Activated naive CD8-positive, alpha-beta T cell treated with anti-CD3 and anti-CD28 coated beads for 36 hours (primary cell): Measurements from ENCODE around the gene BBX. TPM values are rescaled to one million over a fixed set of nuclear protein-coding genes. Genes with fewer than 3 reads are reported as not detected.

Source experiments
- DNase-seq: peaks from one replicate; pipeline ENCODE4 v3.0.0; 2021
- H3K27ac Mint-ChIP-seq: one replicate; pipeline ENCODE4 v1.8.0; 2022; ENCODE audit warnings: mild to moderate bottlenecking, moderate library complexity, mixed read lengths
- H3K27me3 Mint-ChIP-seq: one replicate; pipeline ENCODE4 v1.8.0; 2022; ENCODE audit warnings: mild to moderate bottlenecking, mixed read lengths
- H3K36me3 Mint-ChIP-seq: one replicate; pipeline ENCODE4 v1.8.0; 2021; ENCODE audit warnings: mild to moderate bottlenecking, mixed read lengths
- H3K4me1 Mint-ChIP-seq: one replicate; pipeline ENCODE4 v1.8.0; 2021; ENCODE audit warnings: mixed read lengths
- H3K4me3 Mint-ChIP-seq: one replicate; pipeline ENCODE4 v1.8.0; 2022; ENCODE audit warnings: mild to moderate bottlenecking, moderate library complexity, mixed read lengths
- H3K9me3 Mint-ChIP-seq: one replicate; pipeline ENCODE4 v1.8.0; 2022; ENCODE audit warnings: mixed read lengths
- total RNA-seq, 2 experiments: library from RNA; stranded (reverse); gene quantifications; one replicate each; pipeline ENCODE4 v1.2.3, GENCODE V29; 2021

BBX gene
- total RNA-seq, 2 experiments from 2014 or later: 41.8 to 42.4 TPM

DNA sequence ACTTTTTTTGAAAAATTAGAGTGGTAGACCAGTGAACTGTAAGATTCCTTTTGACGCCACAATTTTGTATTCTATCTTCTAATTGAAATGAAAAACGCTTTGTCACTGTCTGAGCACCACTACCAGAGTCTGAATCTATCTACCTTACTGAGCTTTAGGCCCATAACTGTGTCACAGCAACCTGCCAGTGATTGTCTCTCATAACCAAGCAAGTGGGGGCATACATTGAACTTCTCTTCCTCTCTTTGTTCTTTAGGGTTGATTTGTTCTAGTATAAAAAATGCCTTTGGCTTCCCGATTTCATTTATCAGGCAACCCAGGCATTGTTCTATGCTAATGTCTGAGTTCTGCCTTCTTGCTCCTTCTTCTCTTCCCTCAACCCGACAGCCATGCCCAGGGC lies 142.6 kb downstream of the BBX start:
- Mint-ChIP-seq H3K27ac (no peak overlapping the region), H3K4me3 (no peak overlapping the region), H3K36me3 (no peaks in the 10 kb centered on the region), H3K9me3 (no peaks in the 10 kb centered on the region), H3K4me1 (peaks cover 30% of the 10 kb centered on the region), H3K27me3 (no peaks in the 10 kb centered on the region)
- DNase-seq: no peak

DNA sequence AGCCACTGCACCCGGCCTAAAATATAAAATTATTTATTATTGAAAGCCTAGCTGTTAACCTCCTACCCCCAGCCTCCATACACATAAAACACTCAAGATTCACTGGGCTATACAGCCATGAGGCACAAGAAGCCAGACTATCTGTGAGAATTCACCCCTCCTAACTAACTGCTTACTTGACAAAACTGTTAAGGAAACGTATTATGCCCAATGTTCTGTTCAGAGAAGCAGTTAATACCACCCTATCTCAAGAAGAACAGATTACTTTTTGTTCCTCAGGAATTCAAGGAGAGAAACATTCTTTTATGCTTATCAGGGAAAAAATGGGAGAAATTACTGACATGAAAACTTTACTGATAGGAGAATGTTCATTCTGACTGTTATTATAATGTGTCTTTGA lies 144.1 kb downstream of the BBX start:
- H3K4me3 Mint-ChIP-seq: no peak overlapping the region
- no peak overlapping the region for H3K27ac Mint-ChIP-seq
- H3K36me3 Mint-ChIP-seq: no peaks in the 10 kb centered on the region
- no peaks in the 10 kb centered on the region for H3K27me3 Mint-ChIP-seq
- H3K9me3 Mint-ChIP-seq: no peaks in the 10 kb centered on the region
- H3K4me1 Mint-ChIP-seq: peaks cover 23% of the 10 kb centered on the region
- DNase-seq: no peak

DNA sequence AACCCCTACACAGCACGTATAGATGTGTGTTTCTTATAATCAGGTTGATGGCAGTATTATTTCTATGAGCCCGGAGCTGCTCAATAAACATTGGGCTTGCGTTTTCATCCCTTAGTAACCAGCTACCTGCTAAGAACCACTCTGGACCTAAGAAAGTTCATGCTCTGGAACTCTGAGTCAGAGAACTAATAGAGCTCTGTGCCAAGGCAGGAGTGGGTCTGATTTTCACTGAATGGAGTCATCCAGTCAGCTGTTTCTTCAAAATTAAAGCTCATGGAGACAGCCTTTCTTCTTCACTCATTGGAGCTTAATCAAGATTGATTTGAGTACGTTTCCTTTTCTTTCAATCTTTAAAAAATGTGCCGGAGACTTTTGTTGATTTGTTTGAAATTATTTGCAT lies 145.7 kb downstream of the BBX start:
- Mint-ChIP-seq H3K4me3 (no peak overlapping the region), H3K4me1 (peaks cover 18% of the 10 kb centered on the region), H3K36me3 (no peaks in the 10 kb centered on the region), H3K9me3 (no peaks in the 10 kb centered on the region), H3K27me3 (no peaks in the 10 kb centered on the region), H3K27ac (no peak overlapping the region)
- no peak for DNase-seq

DNA sequence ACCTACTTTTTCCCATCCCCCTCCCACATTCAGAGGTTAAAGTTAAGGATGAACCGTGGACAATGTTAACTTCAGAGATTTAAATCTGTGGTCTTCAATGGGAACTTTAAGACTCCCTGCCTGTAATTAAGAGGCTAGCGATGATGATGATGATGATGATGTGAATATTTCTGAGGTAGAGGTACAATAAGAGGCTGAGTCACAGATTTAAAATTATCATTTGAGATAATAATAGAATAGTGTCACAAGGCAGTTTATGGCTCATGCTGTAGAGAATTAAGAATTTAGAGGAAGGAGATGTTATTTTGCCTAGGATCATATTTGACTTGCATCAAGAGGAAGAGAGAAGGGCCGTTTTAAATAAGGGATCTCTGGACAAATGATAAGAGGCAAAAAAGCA lies 146.2 kb downstream of the BBX start:
- no peak for DNase-seq
- Mint-ChIP-seq H3K9me3 (no peaks in the 10 kb centered on the region), H3K36me3 (no peaks in the 10 kb centered on the region), H3K4me3 (no peak overlapping the region), H3K4me1 (peaks cover 18% of the 10 kb centered on the region), H3K27me3 (no peaks in the 10 kb centered on the region), H3K27ac (no peak overlapping the region)

GRCh38 chr3:107669669-107670068 lies 146.9 kb downstream of the BBX start:
- Mint-ChIP-seq H3K36me3 (no peaks in the 10 kb centered on the region), H3K9me3 (no peaks in the 10 kb centered on the region), H3K27me3 (no peaks in the 10 kb centered on the region)

GRCh38 chr3:107670986-107671385 lies 148.2 kb downstream of the BBX start:
- H3K27me3 Mint-ChIP-seq: no peaks in the 10 kb centered on the region
- H3K4me3 Mint-ChIP-seq: no peak overlapping the region
- H3K9me3 Mint-ChIP-seq: no peaks in the 10 kb centered on the region
- H3K4me1 Mint-ChIP-seq: peaks cover 32% of the 10 kb centered on the region
- H3K36me3 Mint-ChIP-seq: no peaks in the 10 kb centered on the region
- no peak for DNase-seq
- no peak overlapping the region for H3K27ac Mint-ChIP-seq

More at GRCh38 chr3:107669669-107670068, 146.9 kb downstream of the BBX start:
- no peak overlapping the region for H3K4me3 Mint-ChIP-seq
- peaks cover 25% of the 10 kb centered on the region for H3K4me1 Mint-ChIP-seq
- no peak overlapping the region for H3K27ac Mint-ChIP-seq
- DNase-seq: no peak

GRCh38 chr3:107674371-107674770 lies 151.6 kb downstream of the BBX start:
- DNase-seq: no peak
- Mint-ChIP-seq H3K36me3 (no peaks in the 10 kb centered on the region), H3K4me3 (no peak overlapping the region), H3K9me3 (no peaks in the 10 kb centered on the region), H3K27ac (no peak overlapping the region), H3K4me1 (peaks cover 26% of the 10 kb centered on the region), H3K27me3 (no peaks in the 10 kb centered on the region)

DNA sequence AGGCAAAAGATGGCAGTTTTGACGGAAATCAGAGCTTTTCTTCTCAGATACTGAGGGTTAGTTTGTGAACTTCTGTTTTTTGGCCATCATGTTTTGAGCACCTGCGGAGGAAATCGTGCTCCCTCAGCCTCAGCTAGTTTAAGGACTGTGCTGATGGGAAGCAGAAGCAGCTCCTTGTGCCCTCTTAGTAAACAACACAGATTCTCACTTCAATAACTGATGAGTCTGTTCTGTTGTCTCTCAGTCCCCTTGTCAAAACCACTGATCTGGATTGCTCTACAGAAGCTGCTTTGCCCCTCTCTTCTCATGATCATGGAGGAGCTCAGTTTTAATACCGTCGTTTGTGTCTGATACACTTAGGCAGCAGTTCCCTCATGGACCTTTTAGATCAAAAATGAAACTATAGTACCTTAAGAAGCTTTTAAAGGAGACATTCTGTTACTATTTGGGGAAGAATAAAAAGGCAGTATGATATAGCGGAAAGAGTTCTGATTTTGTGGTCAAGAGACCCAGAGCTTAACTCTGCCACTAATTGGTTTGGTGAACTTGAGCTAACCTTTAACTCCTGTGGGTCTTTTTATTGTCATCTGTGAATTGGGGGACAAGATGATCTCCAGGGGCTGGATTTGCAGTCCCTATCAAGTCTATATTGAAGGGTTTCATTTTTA lies 152.6 kb downstream of the BBX start:
- Mint-ChIP-seq H3K27ac (no peak overlapping the region), H3K4me1 (peaks cover 27% of the 10 kb centered on the region)

DNA sequence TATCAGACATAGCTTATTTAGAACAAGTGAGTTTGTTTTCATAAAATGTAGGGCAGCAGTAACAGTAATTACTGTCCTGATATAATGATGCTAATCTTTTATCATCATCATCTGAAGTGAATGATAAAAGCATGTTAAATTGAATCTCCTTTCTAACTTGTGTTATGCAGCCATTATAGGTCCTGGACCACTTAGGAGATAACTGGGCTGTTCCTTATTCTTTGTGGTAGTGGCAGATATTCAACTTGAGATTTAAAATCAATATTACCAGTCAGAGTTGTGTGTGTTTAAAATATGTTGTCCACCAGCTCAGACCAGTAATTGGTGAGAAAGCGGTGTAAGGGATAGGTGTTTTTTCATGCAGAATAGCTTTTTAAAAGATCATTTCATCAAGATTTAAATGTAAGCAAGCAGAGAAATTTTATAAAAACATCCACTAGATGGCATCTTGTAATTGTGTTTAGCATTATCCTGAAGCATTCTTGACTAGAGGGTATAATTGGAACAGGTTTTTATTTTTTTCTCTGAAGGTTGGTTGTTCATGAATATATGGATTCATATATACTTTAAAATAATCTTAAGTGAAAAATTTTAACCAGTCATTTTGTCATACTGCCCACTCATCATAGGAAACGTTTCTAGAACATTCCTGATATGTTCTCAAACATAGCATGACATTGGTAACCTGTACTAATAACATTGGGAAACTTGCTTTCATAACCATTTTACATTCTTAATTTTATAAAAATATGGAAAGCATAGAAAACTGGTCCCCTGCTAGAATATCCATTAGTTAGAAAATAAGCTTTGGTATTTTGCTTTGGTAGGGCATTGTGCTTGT lies 153.9 kb downstream of the BBX start:
- no peaks in the 10 kb centered on the region for H3K27me3 Mint-ChIP-seq
- no peaks in the 10 kb centered on the region for H3K9me3 Mint-ChIP-seq
- no peak overlapping the region for H3K27ac Mint-ChIP-seq
- H3K4me1 Mint-ChIP-seq: peaks cover 36% of the 10 kb centered on the region
- no peak overlapping the region for H3K4me3 Mint-ChIP-seq
- DNase-seq: no peak
- H3K36me3 Mint-ChIP-seq: no peaks in the 10 kb centered on the region

More for the DNA sequence above, 152.6 kb downstream of the BBX start:
- no peaks in the 10 kb centered on the region for H3K36me3 Mint-ChIP-seq
- H3K9me3 Mint-ChIP-seq: no peaks in the 10 kb centered on the region
- no peak for DNase-seq
- H3K27me3 Mint-ChIP-seq: no peaks in the 10 kb centered on the region
- no peak overlapping the region for H3K4me3 Mint-ChIP-seq

GRCh38 chr3:107679921-107680320 lies 157.2 kb downstream of the BBX start:
- H3K4me1 Mint-ChIP-seq: peaks cover 50% of the 10 kb centered on the region
- no peak overlapping the region for H3K4me3 Mint-ChIP-seq
- H3K36me3 Mint-ChIP-seq: no peaks in the 10 kb centered on the region
- no peaks in the 10 kb centered on the region for H3K9me3 Mint-ChIP-seq
- no peak overlapping the region for H3K27ac Mint-ChIP-seq
- no peak for DNase-seq
- no peaks in the 10 kb centered on the region for H3K27me3 Mint-ChIP-seq

DNA sequence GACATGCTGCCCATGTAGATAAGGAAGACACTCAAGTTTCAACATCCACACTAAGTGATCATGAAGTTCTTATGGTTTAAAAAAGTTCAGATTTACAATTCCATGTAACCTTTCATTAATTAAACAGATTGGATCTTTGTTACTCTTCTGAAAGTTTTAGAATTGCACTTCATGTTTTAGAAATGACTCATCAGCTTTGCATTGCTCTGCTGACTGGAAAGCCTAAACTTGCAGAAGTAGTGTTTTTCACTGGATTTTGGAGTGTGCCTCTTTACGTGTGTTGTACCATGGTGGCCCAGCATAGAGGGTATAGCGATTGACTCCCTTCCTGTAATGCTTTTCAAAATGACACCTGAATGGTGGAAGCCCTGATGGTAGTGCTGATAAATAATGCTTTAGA lies 157.9 kb downstream of the BBX start:
- Mint-ChIP-seq H3K4me1 (peaks cover 50% of the 10 kb centered on the region), H3K27me3 (no peaks in the 10 kb centered on the region), H3K4me3 (no peak overlapping the region), H3K36me3 (no peaks in the 10 kb centered on the region), H3K27ac (no peak overlapping the region), H3K9me3 (no peaks in the 10 kb centered on the region)
- no peak for DNase-seq

- Mint-ChIP-seq H3K27me3 (no peaks in the 10 kb centered on the region), H3K9me3 (no peaks in the 10 kb centered on the region), H3K27ac (no peak overlapping the region), H3K4me3 (no peak overlapping the region), H3K4me1 (peaks cover 54% of the 10 kb centered on the region), H3K36me3 (no peaks in the 10 kb centered on the region)
- no peak for DNase-seq
These were observed 158.6 kb downstream of the BBX start for GRCh38 chr3:107681396-107681795.

GRCh38 chr3:107682580-107682979 lies 159.8 kb downstream of the BBX start:
- H3K36me3 Mint-ChIP-seq: no peaks in the 10 kb centered on the region

GRCh38 chr3:107683447-107683846 lies 160.7 kb downstream of the BBX start:
- peaks cover 52% of the 10 kb centered on the region for H3K4me1 Mint-ChIP-seq
- H3K27me3 Mint-ChIP-seq: no peaks in the 10 kb centered on the region
- no peak overlapping the region for H3K27ac Mint-ChIP-seq
- DNase-seq: no peak
- no peak overlapping the region for H3K4me3 Mint-ChIP-seq
- no peaks in the 10 kb centered on the region for H3K36me3 Mint-ChIP-seq
- no peaks in the 10 kb centered on the region for H3K9me3 Mint-ChIP-seq

More at GRCh38 chr3:107682580-107682979, 159.8 kb downstream of the BBX start:
- peaks cover 50% of the 10 kb centered on the region for H3K4me1 Mint-ChIP-seq
- H3K4me3 Mint-ChIP-seq: no peak overlapping the region
- H3K27me3 Mint-ChIP-seq: no peaks in the 10 kb centered on the region
- H3K27ac Mint-ChIP-seq: no peak overlapping the region
- no peak for DNase-seq
- H3K9me3 Mint-ChIP-seq: no peaks in the 10 kb centered on the region

DNA sequence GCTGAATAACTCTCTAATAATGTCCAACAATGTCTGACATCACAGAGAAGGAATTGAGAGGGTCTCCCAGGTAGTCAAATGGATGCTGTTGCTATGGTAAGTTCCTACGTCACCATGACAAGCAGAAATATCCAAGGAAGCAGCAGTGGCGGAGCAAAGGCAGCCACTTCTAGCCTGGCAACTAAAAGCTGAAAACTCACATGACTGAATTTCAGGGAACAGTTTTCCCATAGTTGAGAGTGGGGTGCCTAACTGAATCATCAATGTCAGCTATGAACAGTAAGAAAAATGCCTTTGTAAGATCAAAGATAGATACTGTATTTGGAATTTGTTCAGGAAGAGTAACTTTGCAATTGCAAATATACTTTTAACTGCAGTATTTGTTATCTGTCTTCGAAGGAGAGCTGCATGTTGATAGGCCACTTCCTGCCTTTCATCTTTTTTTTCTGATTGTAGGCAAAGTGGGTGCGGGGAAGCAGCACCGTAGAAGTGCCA lies 161.7 kb downstream of the BBX start:
- no peak for DNase-seq
- Mint-ChIP-seq H3K36me3 (no peaks in the 10 kb centered on the region), H3K27me3 (no peaks in the 10 kb centered on the region), H3K27ac (peak overlapping the region; percentile 11), H3K4me3 (no peak overlapping the region), H3K4me1 (peaks cover 56% of the 10 kb centered on the region), H3K9me3 (no peaks in the 10 kb centered on the region)
